HUES64 (cell line): ENCODE data around the gene PGP.

Experiments used
- H3K27ac ChIP-seq: 2 replicates; pipeline ENCODE4 v1.7.0; 2013; ENCODE audit warnings: low read depth, low read length, inconsistent platforms
- H3K27me3 ChIP-seq: 2 replicates; pipeline ENCODE4 v1.6.1; 2013; ENCODE audit warnings: mild to moderate bottlenecking, low read length; ENCODE audit not compliant: insufficient read depth
- H3K36me3 ChIP-seq: 2 replicates; pipeline ENCODE4 v1.6.1; 2013; ENCODE audit warnings: mild to moderate bottlenecking, low read length; ENCODE audit not compliant: insufficient read depth
- H3K4me1 ChIP-seq: 2 replicates; pipeline ENCODE4 v1.6.1; 2013; ENCODE audit warnings: mild to moderate bottlenecking, low read length, moderate library complexity; ENCODE audit not compliant: insufficient read depth
- H3K4me3 ChIP-seq: 2 replicates; pipeline ENCODE4 v1.5.1; 2013; ENCODE audit warnings: mild to moderate bottlenecking, low read length, moderate library complexity
- H3K9ac ChIP-seq: 2 replicates; pipeline ENCODE4 v1.6.1; 2013; ENCODE audit warnings: mild to moderate bottlenecking, low read depth, low read length
- H3K9me3 ChIP-seq: 2 replicates; pipeline ENCODE4 v1.6.1; 2013; ENCODE audit warnings: low read depth, low read length; ENCODE audit not compliant: insufficient read depth
- WGBS: fragments of 150-250, 120-280 bp; methylation state at CpG from one replicate; pipeline ENCODE4 v1.1.7; 2013; ENCODE audit warnings: missing lambda C conversion rate; 5-methylcytosine and 5-hydroxymethylcytosine counted together

Gene PGP

DNA sequence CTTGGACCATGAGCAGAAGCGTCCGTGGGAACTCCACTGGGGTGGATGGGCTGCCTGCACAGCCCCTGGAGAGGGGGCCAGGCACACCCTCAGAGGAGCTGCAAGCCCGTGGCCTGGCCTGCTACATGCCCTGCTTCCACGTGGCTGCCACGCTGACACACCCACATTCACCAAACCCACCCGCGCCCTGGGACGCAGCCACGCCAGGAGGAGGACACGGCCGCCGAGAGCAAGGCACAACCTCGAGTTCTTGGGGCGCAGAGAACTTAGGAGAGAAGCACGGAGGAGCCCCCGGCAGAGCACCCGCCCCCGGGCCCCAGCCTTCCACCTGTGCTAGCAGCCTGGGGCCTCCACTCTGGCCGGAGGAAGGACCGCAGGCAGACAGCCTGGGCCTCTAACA, 37.1 kb downstream of the PGP start:
- Histone ChIP-seq H3K27me3 (no peaks in the 10 kb centered on the region), H3K27ac (no peak overlapping the region), H3K9me3 (no peaks in the 10 kb centered on the region), H3K4me1 (no peaks in the 10 kb centered on the region), H3K9ac (no peak overlapping the region), H3K4me3 (no peak overlapping the region), H3K36me3 (peaks cover 44% of the 10 kb centered on the region)
- 98% methylated on average over 20 of the region's 20 CpGs for WGBS

DNA sequence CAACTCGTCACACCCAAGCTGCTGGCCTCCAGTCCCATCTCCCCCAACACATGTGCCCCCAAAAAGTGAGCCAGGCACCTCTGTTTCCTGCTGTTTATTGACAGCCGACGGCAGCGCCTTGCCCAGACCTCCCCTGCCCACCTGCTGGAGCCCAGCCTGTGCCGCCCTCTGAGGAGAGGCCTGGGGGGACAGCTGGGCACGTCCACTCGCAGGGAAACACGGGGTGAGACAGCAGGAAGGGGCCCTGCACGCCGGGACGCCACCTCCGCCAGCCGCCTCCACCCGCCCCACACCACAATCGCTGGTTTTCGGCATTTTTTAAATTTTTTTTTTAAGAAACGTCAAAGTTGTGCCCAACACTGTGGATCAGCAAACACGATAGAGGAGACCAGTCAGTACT, 37.5 kb downstream of the PGP start:
- WGBS = 96% methylated on average over 18 of the region's 18 CpGs
- Histone ChIP-seq H3K9ac (no peak overlapping the region), H3K36me3 (peaks cover 46% of the 10 kb centered on the region), H3K27ac (no peak overlapping the region), H3K4me3 (no peak overlapping the region), H3K27me3 (no peaks in the 10 kb centered on the region), H3K9me3 (no peaks in the 10 kb centered on the region), H3K4me1 (no peaks in the 10 kb centered on the region)

DNA sequence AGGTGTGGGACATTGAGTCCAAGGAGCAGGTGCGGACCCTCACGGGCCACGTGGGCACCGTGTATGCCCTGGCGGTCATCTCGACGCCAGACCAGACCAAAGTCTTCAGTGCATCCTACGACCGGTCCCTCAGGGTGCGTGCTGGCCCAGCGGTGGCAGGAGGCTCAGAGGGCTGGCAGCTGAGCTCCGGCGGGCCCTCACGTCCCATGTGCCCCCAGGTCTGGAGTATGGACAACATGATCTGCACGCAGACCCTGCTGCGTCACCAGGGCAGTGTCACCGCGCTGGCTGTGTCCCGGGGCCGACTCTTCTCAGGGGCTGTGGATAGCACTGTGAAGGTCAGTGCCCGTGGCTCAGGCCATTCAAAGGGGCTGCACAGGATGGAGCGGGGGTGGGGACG, 38.6 kb downstream of the PGP start:
- H3K4me1 ChIP-seq = no peaks in the 10 kb centered on the region
- H3K4me3 ChIP-seq = no peak overlapping the region
- WGBS = 96% methylated on average over 23 of the region's 23 CpGs
- H3K36me3 ChIP-seq = peaks cover 55% of the 10 kb centered on the region
- no peaks in the 10 kb centered on the region for H3K27me3 ChIP-seq
- no peaks in the 10 kb centered on the region for H3K9me3 ChIP-seq
- H3K27ac ChIP-seq = no peak overlapping the region
- no peak overlapping the region for H3K9ac ChIP-seq

DNA sequence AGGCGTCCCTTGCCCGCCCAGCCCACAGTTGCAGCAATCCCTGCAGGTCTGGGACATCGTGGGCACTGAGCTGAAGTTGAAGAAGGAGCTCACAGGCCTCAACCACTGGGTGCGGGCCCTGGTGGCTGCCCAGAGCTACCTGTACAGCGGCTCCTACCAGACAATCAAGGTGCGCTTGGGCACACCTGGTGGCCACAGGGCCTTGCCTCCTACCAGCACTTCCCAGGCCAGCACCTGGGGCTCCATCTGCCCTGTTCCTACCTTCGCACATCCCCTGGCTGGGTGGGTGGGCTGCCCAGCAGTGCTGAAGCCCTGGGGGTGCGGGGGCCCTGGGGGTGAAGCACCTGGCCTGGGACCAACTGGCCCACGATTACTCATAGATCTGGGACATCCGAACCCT, 39.2 kb downstream of the PGP start:
- Histone ChIP-seq H3K36me3 (peaks cover 58% of the 10 kb centered on the region), H3K27ac (no peak overlapping the region), H3K4me1 (no peaks in the 10 kb centered on the region), H3K9me3 (no peaks in the 10 kb centered on the region), H3K4me3 (no peak overlapping the region), H3K27me3 (no peaks in the 10 kb centered on the region), H3K9ac (no peak overlapping the region)
- WGBS = 95% methylated on average over 10 of the region's 10 CpGs

DNA sequence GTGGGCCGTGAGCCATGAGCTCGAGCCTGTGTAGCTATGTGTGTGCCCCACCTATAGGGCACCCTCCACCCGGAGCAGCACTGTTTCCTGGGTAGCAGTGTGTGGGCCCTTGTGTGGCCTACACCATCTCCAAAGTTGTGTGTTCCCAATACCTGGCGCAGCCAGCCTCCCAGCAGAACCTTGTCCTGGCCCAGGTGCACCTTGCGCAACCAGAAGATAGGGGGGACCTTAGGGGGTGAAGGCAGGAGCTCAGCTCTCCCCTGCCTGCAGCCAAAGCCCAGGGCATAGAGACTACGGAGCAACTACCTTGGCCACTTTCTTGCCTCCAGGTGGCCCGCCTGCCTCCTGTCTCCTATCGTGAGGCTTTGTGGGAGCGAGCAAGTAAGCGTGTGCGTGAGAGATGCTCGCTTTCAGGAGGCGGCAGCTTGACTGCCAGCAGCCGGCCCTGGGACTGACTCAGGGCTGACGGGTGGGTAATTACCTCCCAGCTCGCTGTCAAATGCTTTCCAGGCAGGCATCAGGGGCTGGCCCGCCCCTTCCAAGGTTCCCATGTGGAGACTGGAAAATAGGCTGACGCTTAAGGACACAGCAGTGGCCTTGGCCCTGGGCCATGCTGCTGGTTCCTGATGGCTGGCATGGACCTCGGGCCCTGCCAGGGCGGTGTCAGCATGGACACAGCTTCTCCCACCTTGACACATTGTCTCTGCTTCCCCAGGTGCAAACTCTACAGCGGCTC, 40.1 kb downstream of the PGP start:
- no peak overlapping the region for H3K9ac ChIP-seq
- 94% methylated on average over 21 of the region's 21 CpGs for WGBS
- H3K4me1 ChIP-seq = no peaks in the 10 kb centered on the region
- no peaks in the 10 kb centered on the region for H3K27me3 ChIP-seq
- no peak overlapping the region for H3K4me3 ChIP-seq
- no peak overlapping the region for H3K27ac ChIP-seq
- no peaks in the 10 kb centered on the region for H3K9me3 ChIP-seq
- peaks cover 59% of the 10 kb centered on the region for H3K36me3 ChIP-seq

DNA sequence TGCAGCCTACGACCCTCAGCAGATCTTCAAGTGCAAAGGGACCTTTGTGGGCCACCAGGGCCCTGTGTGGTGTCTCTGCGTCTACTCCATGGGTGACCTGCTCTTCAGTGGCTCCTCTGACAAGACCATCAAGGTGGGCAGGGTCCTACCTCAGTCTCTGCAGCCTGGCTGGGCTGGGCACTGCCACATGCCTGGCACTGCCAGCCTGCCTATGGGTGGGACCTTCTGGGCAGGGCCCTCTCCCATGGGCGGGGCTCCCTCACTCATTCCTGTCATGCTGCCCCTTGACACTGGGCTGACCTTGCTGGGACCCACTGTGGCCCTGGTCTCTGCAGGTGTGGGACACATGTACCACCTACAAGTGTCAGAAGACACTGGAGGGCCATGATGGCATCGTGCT, 40.7 kb downstream of the PGP start:
- H3K36me3 ChIP-seq = peaks cover 59% of the 10 kb centered on the region
- 92% methylated on average over 4 of the region's 4 CpGs for WGBS

DNA sequence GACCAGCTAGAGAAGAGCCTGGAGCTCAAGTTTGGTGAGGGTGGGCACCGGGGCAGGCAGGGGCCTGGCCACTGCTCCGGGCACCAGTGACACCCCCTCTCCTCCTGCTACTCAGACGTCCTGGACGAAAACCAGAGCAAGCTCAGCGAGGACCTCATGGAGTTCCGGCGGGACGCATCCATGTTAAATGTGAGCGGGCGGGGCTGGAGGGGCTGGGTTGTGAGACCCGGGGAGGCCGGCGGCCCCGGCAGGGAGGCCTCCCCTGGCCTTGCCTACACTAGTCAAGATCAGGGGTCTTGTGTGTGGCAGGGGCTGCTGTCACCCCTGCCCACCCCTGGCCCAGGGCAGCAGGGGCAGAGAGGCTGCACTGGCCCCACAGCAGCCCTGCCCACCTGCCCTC, 41.3 kb downstream of the PGP start:
- H3K4me3 ChIP-seq = no peak overlapping the region
- no peaks in the 10 kb centered on the region for H3K27me3 ChIP-seq
- H3K4me1 ChIP-seq = no peaks in the 10 kb centered on the region
- no peak overlapping the region for H3K27ac ChIP-seq
- H3K36me3 ChIP-seq = peaks cover 59% of the 10 kb centered on the region
- H3K9ac ChIP-seq = no peak overlapping the region
- WGBS = 97% methylated on average over 14 of the region's 14 CpGs
- H3K9me3 ChIP-seq = no peaks in the 10 kb centered on the region

More for the DNA sequence above, 40.7 kb downstream of the PGP start:
- Histone ChIP-seq H3K4me1 (no peaks in the 10 kb centered on the region), H3K27ac (no peak overlapping the region), H3K9me3 (no peaks in the 10 kb centered on the region), H3K9ac (no peak overlapping the region), H3K27me3 (no peaks in the 10 kb centered on the region), H3K4me3 (no peak overlapping the region)

DNA sequence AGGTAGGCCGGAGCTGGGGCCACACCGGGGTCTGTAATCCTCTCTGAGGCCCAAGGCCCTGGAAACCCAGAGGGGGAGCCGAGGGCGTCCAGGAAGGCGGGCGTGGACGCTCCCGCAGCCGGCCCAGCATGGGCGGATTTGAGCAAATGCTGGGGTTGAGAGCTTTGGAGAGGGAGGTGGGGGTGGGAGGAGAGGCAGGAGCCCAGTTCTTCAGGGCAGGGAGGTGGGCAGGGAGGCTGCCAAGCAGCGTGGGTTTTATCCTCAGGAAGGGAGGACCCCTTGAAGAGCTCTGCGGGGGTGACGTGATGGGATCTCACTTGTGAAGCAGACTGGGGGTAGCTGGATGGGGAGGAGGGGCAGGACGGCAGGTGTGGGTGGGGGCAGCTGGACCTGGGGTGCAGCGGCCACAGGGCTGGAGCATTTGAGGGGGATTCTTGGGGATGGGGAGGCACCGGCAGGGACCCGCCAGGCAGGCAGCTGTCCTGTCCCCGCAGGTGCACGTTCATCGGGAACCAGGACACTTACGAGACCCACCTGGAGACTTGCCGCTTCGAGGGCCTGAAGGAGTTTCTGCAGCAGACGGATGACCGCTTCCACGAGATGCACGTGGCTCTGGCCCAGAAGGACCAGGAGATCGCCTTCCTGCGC, 41.8 kb downstream of the PGP start:
- H3K4me3 ChIP-seq = no peak overlapping the region
- peaks cover 65% of the 10 kb centered on the region for H3K36me3 ChIP-seq
- WGBS = 96% methylated on average over 29 of the region's 29 CpGs
- H3K27ac ChIP-seq = no peak overlapping the region
- H3K9me3 ChIP-seq = no peaks in the 10 kb centered on the region
- H3K27me3 ChIP-seq = no peaks in the 10 kb centered on the region
- H3K9ac ChIP-seq = no peak overlapping the region
- H3K4me1 ChIP-seq = no peaks in the 10 kb centered on the region

DNA sequence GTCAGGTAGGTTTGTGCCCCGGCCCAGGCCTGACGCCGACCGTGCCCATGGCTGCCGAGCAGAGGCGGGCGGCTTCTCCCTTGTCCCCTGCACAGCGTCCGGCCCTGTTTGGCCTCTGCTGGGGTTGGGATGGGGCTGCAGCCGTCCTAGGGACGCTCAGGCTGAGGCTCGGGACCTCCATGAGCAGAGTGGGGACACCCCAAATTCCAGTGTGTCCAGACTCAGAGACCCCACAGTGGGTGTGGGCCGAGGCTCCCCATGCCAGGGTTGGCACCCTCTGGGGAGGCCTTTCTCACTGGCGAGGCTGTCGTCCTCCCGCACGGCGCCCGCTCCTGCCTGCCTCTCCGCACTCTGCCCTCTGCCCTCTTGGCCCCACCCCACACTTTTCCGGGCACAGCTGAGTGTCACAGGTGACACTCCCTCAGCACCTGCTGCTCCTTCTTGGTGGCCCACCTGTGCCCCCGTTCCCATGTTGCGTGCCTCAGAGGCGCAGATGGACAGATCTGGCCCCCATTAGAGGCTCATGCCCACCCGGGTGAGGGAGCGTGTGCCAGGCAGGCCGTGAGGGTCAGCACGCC, 43.0 kb downstream of the PGP start:
- no peaks in the 10 kb centered on the region for H3K9me3 ChIP-seq
- H3K9ac ChIP-seq = no peak overlapping the region
- H3K4me3 ChIP-seq = no peak overlapping the region
- WGBS = 96% methylated on average over 28 of the region's 28 CpGs
- peaks cover 67% of the 10 kb centered on the region for H3K36me3 ChIP-seq
- H3K27ac ChIP-seq = no peak overlapping the region
- H3K4me1 ChIP-seq = no peaks in the 10 kb centered on the region
- no peaks in the 10 kb centered on the region for H3K27me3 ChIP-seq

DNA sequence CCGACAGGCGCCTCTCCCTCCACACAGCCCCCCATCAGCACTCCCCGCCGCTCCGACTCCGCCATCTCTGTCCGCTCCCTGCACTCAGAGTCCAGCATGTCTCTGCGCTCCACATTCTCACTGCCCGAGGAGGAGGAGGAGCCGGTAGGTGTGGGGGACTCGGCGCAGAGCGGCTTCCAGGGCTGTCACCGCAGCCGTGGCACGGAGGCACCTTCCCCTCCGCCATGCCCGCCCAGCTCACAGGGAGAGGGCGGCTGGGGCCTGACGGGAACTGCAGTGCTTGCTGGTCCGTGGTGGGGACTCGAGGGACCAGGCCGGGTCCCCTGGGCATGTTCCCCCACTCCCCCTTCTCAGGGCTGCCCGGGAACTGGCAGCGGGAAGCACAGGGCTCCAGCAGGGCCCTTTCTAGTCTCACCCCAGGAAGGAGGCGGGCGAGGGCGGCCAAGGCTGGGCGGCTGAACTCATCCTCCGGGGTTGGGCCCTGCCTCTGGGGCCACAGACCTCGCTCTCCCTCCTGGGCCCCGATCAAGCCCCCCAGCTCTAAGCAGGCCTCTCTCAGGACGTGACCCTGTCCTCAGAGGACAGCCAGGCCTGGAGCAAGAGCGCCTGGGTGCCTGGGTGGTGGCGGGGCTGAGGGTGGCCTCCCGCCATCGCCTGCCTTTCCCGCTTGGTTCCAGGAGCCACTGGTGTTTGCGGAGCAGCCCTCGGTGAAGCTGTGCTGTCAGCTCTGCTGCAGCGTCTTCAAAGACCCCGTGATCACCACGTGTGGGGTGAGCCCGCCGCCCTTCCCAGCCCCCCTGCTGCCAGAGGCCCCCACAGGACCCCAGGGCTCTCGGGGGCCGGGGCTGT, 43.8 kb downstream of the PGP start:
- Histone ChIP-seq H3K9me3 (no peaks in the 10 kb centered on the region), H3K27ac (no peak overlapping the region), H3K4me1 (no peaks in the 10 kb centered on the region), H3K27me3 (no peaks in the 10 kb centered on the region), H3K9ac (no peak overlapping the region), H3K36me3 (peaks cover 68% of the 10 kb centered on the region), H3K4me3 (no peak overlapping the region)
- WGBS = 95% methylated on average over 47 of the region's 47 CpGs

DNA sequence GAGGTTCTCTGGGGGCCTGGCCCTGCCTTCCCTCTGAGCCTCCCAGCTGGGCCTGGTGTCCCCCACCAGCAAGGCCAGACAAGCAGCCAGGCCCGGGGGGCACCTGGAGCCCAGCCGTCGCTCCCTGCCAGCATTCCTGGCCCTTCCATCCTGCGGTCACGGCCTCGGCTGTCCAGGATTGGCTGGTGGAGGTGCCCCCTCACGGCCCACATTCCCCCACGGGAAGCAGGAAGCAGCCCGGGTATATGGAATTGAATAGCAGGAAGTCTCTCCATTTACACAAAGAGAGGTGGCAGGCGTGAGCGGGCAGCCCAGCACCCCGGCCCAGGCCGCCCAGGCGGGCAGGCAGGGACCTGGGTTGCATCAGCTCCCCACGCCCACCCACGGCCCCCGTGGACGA, 44.6 kb downstream of the PGP start:
- Histone ChIP-seq H3K9me3 (no peaks in the 10 kb centered on the region), H3K4me1 (no peaks in the 10 kb centered on the region), H3K9ac (no peak overlapping the region), H3K27ac (no peak overlapping the region), H3K27me3 (no peaks in the 10 kb centered on the region), H3K36me3 (peaks cover 65% of the 10 kb centered on the region), H3K4me3 (no peak overlapping the region)
- 97% methylated on average over 18 of the region's 18 CpGs for WGBS
